NCI-H82 (cell line): ENCODE results near the gene SYNRG.

Experiments used
- DNase-seq: peaks from one replicate; lab custom pipeline; 2025; lab: John Stamatoyannopoulos, UW

The SYNRG gene

GRCh38 chr17:37494971-37495370 lies 114.2 kb downstream of the SYNRG start:
- no peak for DNase-seq

GRCh38 chr17:37494401-37494831 lies 114.8 kb downstream of the SYNRG start:
- DNase-seq = no peak

GRCh38 chr17:37493249-37494027 lies 115.8 kb downstream of the SYNRG start:
- no peak for DNase-seq

- no peak for DNase-seq
These were observed 117.1 kb downstream of the SYNRG start for GRCh38 chr17:37492167-37492566.

GRCh38 chr17:37490638-37491614 lies 118.3 kb downstream of the SYNRG start:
- peak; percentile 65 for DNase-seq

GRCh38 chr17:37490022-37490587 lies 119.1 kb downstream of the SYNRG start:
- DNase-seq = peak; percentile 83

- DNase-seq = peak; percentile 92
These were observed 119.8 kb downstream of the SYNRG start, which contains the start of gene DUSP14 for GRCh38 chr17:37489197-37490001. DUSP14 (plus strand) TSS chr17:37489891; CDS start chr17:37512273, 22,382 bp downstream.

GRCh38 chr17:37488607-37489196 lies 120.5 kb downstream of the SYNRG start:
- peak; percentile 62 for DNase-seq

GRCh38 chr17:37488009-37488604 lies 121.1 kb downstream of the SYNRG start:
- DNase-seq = peak; percentile 73

- DNase-seq = no peak
These were observed 123.2 kb downstream of the SYNRG start for GRCh38 chr17:37485938-37486570.

- peak; percentile 36 for DNase-seq
These were observed 125.7 kb downstream of the SYNRG start for GRCh38 chr17:37483311-37484039.

- no peak for DNase-seq
These were observed 128.1 kb downstream of the SYNRG start for GRCh38 chr17:37481001-37481665.

GRCh38 chr17:37480427-37480826 lies 128.8 kb downstream of the SYNRG start:
- DNase-seq = no peak

GRCh38 chr17:37479025-37479424 lies 130.2 kb downstream of the SYNRG start:
- no peak for DNase-seq

GRCh38 chr17:37478187-37478586 lies 131.0 kb downstream of the SYNRG start:
- no peak for DNase-seq

GRCh38 chr17:37476431-37477120 lies 132.6 kb downstream of the SYNRG start:
- DNase-seq = peak; percentile 84

- no peak for DNase-seq
These were observed 133.3 kb downstream of the SYNRG start for GRCh38 chr17:37475731-37476420.

- no peak for DNase-seq
These were observed 139.0 kb downstream of the SYNRG start for GRCh38 chr17:37470181-37470580.
